CD14-positive monocyte (primary cell): ENCODE measurements around the gene AKR1C8. TPM values are rescaled to one million over a fixed set of nuclear protein-coding genes. Genes with fewer than 3 reads are reported as not detected.

ENCODE experiments used
- DNase-seq, 3 donors: peaks; one replicate each; pipeline ENCODE4 v3.0.0-alpha.2; 2011 to 2022
- H2AFZ ChIP-seq: 2 replicates; pipeline ENCODE4 v1.6.0; 2012; ENCODE audit warnings: mild to moderate bottlenecking, low read depth, low read length, inconsistent platforms; ENCODE audit not compliant: insufficient read depth, poor library complexity, severe bottlenecking
- H3K27ac ChIP-seq, 2 donors: 1 replicate in 1 of 2; 2 replicates in 1 of 2; pipeline ENCODE4 v1.5.1; 2012 to 2013; ENCODE audit warnings: low read length in 2 of 2, control low read depth in 1 of 2, inconsistent platforms in 1 of 2, low read depth in 1 of 2, mild to moderate bottlenecking in 1 of 2
- H3K27me3 ChIP-seq, 2 donors: one replicate each; pipeline versions ENCODE4 v1.6.0 to v1.6.1; 2011 to 2013; ENCODE audit warnings: low read length in 2 of 2; ENCODE audit not compliant: control insufficient read depth in 2 of 2, insufficient read depth in 2 of 2
- H3K36me3 ChIP-seq, 2 donors: replicated peaks in 1 of 2; 1 replicate in 1 of 2; 2 replicates in 1 of 2; pipeline versions ENCODE4 v1.5.1 to v1.6.1; 2012 to 2013; ENCODE audit warnings: low read length in 2 of 2, control low read depth in 1 of 2, inconsistent platforms in 1 of 2, mild to moderate bottlenecking in 1 of 2; ENCODE audit not compliant: insufficient read depth in 2 of 2, control insufficient read depth in 1 of 2
- H3K4me1 ChIP-seq, 2 donors: 1 replicate in 1 of 2; 2 replicates in 1 of 2; pipeline versions ENCODE4 v1.5.1 to v1.6.1; 2012 to 2013; ENCODE audit warnings: low read length in 2 of 2, control low read depth in 1 of 2, inconsistent platforms in 1 of 2, mild to moderate bottlenecking in 1 of 2, moderate library complexity in 1 of 2; ENCODE audit not compliant: insufficient read depth in 2 of 2, control insufficient read depth in 1 of 2
- H3K4me2 ChIP-seq: replicated peaks from 2 replicates; pipeline ENCODE3; 2012; ENCODE audit warnings: low read length, moderate library complexity, mild to moderate bottlenecking; ENCODE audit not compliant: poor library complexity, severe bottlenecking; ENCODE audit errors: extremely low read depth
- H3K4me3 ChIP-seq, 3 experiments: fragments of 200-600 bp in 1 of 3; sonication (generic) in 1 of 3; replicated peaks in 1 of 3; 1 replicate in 2 of 3; 2 replicates in 1 of 3; pipeline ENCODE4 v1.5.1; 2011 to 2013; ENCODE audit warnings: low read length in 3 of 3, mild to moderate bottlenecking in 3 of 3, control low read depth in 2 of 3, low read depth in 2 of 3, inconsistent platforms in 1 of 3, moderate library complexity in 1 of 3
- H3K79me2 ChIP-seq: 2 replicates; pipeline ENCODE4 v1.6.0; 2012; ENCODE audit warnings: mild to moderate bottlenecking, control low read depth, inconsistent platforms, low read length, moderate library complexity; ENCODE audit not compliant: insufficient read depth
- H3K9ac ChIP-seq: 2 replicates; pipeline ENCODE4 v1.6.0; 2017; ENCODE audit warnings: low read length, mild to moderate bottlenecking; ENCODE audit not compliant: insufficient read depth, poor library complexity, severe bottlenecking
- H3K9me3 ChIP-seq, 2 donors: replicated peaks in 1 of 2; 1 replicate in 1 of 2; 2 replicates in 1 of 2; pipeline versions ENCODE4 v1.5.1 to v1.6.1; 2012 to 2013; ENCODE audit warnings: low read length in 2 of 2, control low read depth in 1 of 2; ENCODE audit not compliant: control insufficient read depth in 1 of 2, insufficient read depth in 1 of 2
- H4K20me1 ChIP-seq: 2 replicates; pipeline ENCODE4 v1.6.0; 2012; ENCODE audit warnings: mild to moderate bottlenecking, low read length, control low read depth, moderate library complexity; ENCODE audit not compliant: insufficient read depth
- H3K27ac Mint-ChIP-seq, 7 donors: one replicate each; pipeline ENCODE4 v1.8.0; 2020; ENCODE audit warnings: mild to moderate bottlenecking in 7 of 7, mixed read lengths in 7 of 7, moderate library complexity in 6 of 7, inconsistent platforms in 2 of 7
- H3K27me3 Mint-ChIP-seq, 3 donors: one replicate each; pipeline ENCODE4 v1.8.0; 2021 to 2022; ENCODE audit warnings: low read depth in 3 of 3, mild to moderate bottlenecking in 3 of 3, mixed read lengths in 3 of 3, moderate library complexity in 3 of 3, inconsistent platforms in 1 of 3
- H3K36me3 Mint-ChIP-seq, 2 donors: one replicate each; pipeline ENCODE4 v1.8.0; 2020; ENCODE audit warnings: mixed read lengths in 2 of 2, inconsistent platforms in 1 of 2, mild to moderate bottlenecking in 1 of 2
- H3K4me1 Mint-ChIP-seq: one replicate; pipeline ENCODE4 v1.8.0; 2020; ENCODE audit warnings: mild to moderate bottlenecking, mixed read lengths
- H3K4me3 Mint-ChIP-seq, 2 donors: one replicate each; pipeline ENCODE4 v1.8.0; 2020; ENCODE audit warnings: mild to moderate bottlenecking in 2 of 2, mixed read lengths in 2 of 2, moderate library complexity in 1 of 2
- H3K9me3 Mint-ChIP-seq, 7 donors: one replicate each; pipeline ENCODE4 v1.8.0; 2020 to 2022; ENCODE audit warnings: mixed read lengths in 7 of 7, mild to moderate bottlenecking in 6 of 7, moderate library complexity in 6 of 7, inconsistent platforms in 2 of 7
- WGBS: methylation state at CpG from one replicate; pipeline ENCODE4 v1.1.5; 2013; ENCODE audit warnings: missing lambda C conversion rate; ENCODE audit not compliant: insufficient coverage; 5-methylcytosine and 5-hydroxymethylcytosine counted together
- intact Hi-C, 2 donors: fragments of 100-400 bp; cut with micrococcal nuclease; formaldehyde crosslinking; loops; one replicate each; pipeline versions ENCODE4 v1.15.0 to v1.15.1; 2023
- polyA plus RNA-seq, 3 donors: library from polyadenylated mRNA; depleted of rRNA in 1 of 3; unstranded in 2 of 3; stranded (reverse) in 1 of 3; fragments of 300-500 nt in 2 of 3; fragments of >200 nt in 1 of 3; fragmentation: Illumina TruSeq in 2 of 3; gene quantifications; 1 replicate in 2 of 3; 2 replicates in 1 of 3; pipeline ENCODE4 v1.2.3, GENCODE V29; 2012 to 2021
- TF ChIP-seq, protein P1 (sequence below): fragments of 200-600 bp; IDR thresholded peaks from one replicate; pipeline ENCODE4 v1.8.0; 2022; ENCODE audit warnings: antibody characterized with exemption, mild to moderate bottlenecking

Gene AKR1C8
- polyA plus RNA-seq, 3 donors = not detected

DNA sequence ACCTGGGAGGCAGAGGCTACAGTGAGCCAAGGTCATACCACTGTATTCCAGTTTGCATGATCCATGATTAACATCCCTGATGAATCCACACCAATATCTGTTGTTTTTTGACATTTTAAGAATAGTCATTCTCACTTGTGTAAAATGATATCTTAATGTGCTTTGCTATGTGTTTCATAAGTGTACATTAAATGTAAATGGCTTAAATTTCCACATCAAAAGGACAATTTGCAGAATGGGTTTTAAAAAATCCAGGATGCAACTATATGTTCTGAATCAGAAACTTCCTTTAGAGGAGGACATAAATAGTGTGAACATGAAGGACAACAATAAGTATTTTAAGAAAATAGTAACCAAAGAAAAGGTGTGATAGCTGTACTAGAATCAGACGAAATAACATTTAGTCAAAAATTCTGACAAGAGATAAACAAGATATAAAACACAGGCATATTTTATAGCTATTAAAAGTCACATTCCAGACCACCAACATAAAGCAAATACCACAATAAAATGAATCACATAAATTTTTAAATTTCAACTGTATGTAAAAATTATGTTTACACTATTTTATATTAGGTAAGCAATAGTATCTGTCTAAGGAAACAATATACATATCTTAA is 48.4 kb downstream of the AKR1C8 start:
- Mint-ChIP-seq H3K27me3 (no peaks in the 10 kb centered on the region), H3K27ac (no peak overlapping the region), H3K4me3 (no peak overlapping the region), H3K4me1 (no peaks in the 10 kb centered on the region), H3K9me3 (peaks cover 11 to 25% (median 21%) of the 10 kb centered on the region in 7 donors), H3K36me3 (no peaks in the 10 kb centered on the region)
- TF ChIP-seq, protein P1, sequence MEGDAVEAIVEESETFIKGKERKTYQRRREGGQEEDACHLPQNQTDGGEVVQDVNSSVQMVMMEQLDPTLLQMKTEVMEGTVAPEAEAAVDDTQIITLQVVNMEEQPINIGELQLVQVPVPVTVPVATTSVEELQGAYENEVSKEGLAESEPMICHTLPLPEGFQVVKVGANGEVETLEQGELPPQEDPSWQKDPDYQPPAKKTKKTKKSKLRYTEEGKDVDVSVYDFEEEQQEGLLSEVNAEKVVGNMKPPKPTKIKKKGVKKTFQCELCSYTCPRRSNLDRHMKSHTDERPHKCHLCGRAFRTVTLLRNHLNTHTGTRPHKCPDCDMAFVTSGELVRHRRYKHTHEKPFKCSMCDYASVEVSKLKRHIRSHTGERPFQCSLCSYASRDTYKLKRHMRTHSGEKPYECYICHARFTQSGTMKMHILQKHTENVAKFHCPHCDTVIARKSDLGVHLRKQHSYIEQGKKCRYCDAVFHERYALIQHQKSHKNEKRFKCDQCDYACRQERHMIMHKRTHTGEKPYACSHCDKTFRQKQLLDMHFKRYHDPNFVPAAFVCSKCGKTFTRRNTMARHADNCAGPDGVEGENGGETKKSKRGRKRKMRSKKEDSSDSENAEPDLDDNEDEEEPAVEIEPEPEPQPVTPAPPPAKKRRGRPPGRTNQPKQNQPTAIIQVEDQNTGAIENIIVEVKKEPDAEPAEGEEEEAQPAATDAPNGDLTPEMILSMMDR = no peak
- Histone ChIP-seq H3K9me3 (peaks cover 15 to 22% of the 10 kb centered on the region in 2 donors), H3K27ac (no peak overlapping the region), H2AFZ (no peak overlapping the region), H3K9ac (no peak overlapping the region), H3K4me3 (no peak overlapping the region), H3K79me2 (no peaks in the 10 kb centered on the region), H4K20me1 (no peaks in the 10 kb centered on the region), H3K4me1 (no peaks in the 10 kb centered on the region), H3K36me3 (no peaks in the 10 kb centered on the region), H3K4me2 (no peak overlapping the region), H3K27me3 (no peaks in the 10 kb centered on the region)
- WGBS = no CpG with 5 or more reads among the region's 1 CpG
- DNase-seq = no peak
- intact Hi-C loops = no loop called here

DNA sequence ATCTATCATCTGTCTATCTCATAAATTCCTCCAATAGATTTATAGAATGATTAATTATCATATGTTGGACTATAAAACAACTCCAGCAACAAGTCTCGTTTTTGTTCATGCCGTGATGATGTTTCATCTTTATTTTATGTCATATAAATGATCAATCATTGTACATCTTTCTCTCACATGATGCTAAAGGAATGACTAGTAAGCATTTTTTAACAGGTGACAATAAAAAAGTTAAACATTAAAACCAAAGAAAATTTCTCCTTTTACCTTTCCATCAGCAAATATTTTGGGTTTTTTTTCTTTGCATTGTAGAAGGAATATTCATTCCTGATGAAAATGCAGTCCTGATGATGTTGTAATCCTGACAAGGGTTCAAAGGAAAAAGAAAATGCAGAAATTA is 49.4 kb downstream of the AKR1C8 start:
- H3K27ac ChIP-seq = no peak overlapping the region
- WGBS = no CpG with 5 or more reads among the region's 2 CpGs
- H3K9me3 ChIP-seq = peaks cover 15 to 22% of the 10 kb centered on the region in 2 donors
- H4K20me1 ChIP-seq = no peaks in the 10 kb centered on the region
- H3K4me3 Mint-ChIP-seq = no peak overlapping the region
- TF ChIP-seq, protein P1 = no peak
- H3K4me1 ChIP-seq = no peaks in the 10 kb centered on the region
- intact Hi-C loops = no loop called here
- no peaks in the 10 kb centered on the region for H3K36me3 Mint-ChIP-seq
- H3K4me1 Mint-ChIP-seq = no peaks in the 10 kb centered on the region
- no peaks in the 10 kb centered on the region for H3K27me3 ChIP-seq
- H3K27ac Mint-ChIP-seq = no peak overlapping the region
- no peaks in the 10 kb centered on the region for H3K36me3 ChIP-seq
- H3K4me2 ChIP-seq = no peak overlapping the region
- H3K9me3 Mint-ChIP-seq = peaks cover 11 to 25% (median 24%) of the 10 kb centered on the region in 7 donors
- no peak overlapping the region for H3K9ac ChIP-seq
- no peaks in the 10 kb centered on the region for H3K27me3 Mint-ChIP-seq
- no peak for DNase-seq
- H3K4me3 ChIP-seq = no peak overlapping the region
- H2AFZ ChIP-seq = no peak overlapping the region
- no peaks in the 10 kb centered on the region for H3K79me2 ChIP-seq
